H7 (cell line): Measurements from ENCODE around the gene ABCF2. TPM values are rescaled to one million over a fixed set of nuclear protein-coding genes. Genes with fewer than 3 reads are reported as not detected.

Experiments
- DNase-seq: peaks from one replicate; pipeline ENCODE4 v3.0.0; 2012
- H3K27me3 ChIP-seq: 2 replicates; pipeline ENCODE4 v1.6.0; 2011; ENCODE audit warnings: mild to moderate bottlenecking, low read length; ENCODE audit not compliant: control insufficient read depth, insufficient read depth
- H3K36me3 ChIP-seq: replicated peaks from 2 replicates; pipeline ENCODE4 v1.5.1; 2011; ENCODE audit warnings: low read length; ENCODE audit not compliant: control insufficient read depth, insufficient read depth
- H3K4me3 ChIP-seq: 2 replicates; pipeline ENCODE4 v1.5.1; 2011; ENCODE audit warnings: low read depth, mild to moderate bottlenecking, control low read depth, low read length, moderate library complexity; ENCODE audit not compliant: insufficient read depth
- total RNA-seq: library from RNA; depleted of rRNA; stranded (reverse); fragments of >200 nt; shearing (Covaris generic); gene quantifications from 2 replicates; pipeline ENCODE4 v1.2.3, GENCODE V29; 2014; rRNA removed

ABCF2 gene
- total RNA-seq, 1 experiment from 2014 or later = 47.3 TPM

- H3K36me3 ChIP-seq = no peaks in the 10 kb centered on the region
- no peak overlapping the region for H3K4me3 ChIP-seq
- DNase-seq = peak; percentile 38
- H3K27me3 ChIP-seq = peaks cover 15% of the 10 kb centered on the region
These were observed 51.8 kb downstream of the ABCF2 start for GRCh38 chr7:151175047-151175792.

DNA sequence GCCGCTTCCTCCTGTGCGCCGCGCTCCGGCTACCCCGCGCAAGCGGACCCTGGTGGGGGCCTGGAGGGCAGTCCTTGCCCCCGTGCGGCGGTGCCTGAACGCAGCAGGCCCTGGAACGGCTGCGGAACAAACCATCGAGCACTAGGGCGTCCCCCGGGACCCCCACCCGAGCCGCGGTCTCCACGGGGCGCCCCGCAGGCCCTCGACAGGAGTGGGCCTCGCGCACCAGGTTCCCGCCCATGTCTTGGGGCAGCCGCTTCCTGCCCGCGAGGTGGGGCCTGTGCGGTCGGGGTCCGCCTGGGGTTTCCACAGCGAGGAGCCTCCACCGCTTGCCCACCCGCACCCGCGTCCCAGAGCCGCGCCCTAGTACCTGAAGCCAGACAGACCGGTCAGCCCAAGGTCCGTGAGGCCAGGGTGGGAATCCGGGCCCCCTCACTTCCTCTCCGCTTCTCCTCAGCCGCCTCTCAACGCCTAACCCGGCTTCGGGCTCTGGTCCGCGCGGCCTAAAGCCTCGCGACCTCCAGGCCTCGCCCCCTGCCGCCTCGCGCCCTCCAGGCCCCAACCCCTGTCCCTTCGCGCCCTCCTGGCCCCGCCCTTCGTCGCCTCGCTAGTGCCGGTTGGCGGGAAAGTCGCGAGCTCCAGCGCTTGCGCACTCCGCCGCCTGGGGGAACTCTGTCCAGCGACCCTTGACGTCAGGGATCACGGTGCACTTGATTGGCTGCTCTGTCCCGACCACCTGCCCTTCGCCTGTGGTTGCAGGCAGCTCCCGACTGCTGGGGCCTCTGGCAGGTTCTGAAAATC, 52.6 kb downstream of the ABCF2 start:
- Histone ChIP-seq H3K4me3 (no peak overlapping the region), H3K27me3 (peaks cover 22% of the 10 kb centered on the region), H3K36me3 (no peaks in the 10 kb centered on the region)
- peak; percentile 85 for DNase-seq

GRCh38 chr7:151173386-151174245, 53.4 kb downstream of the ABCF2 start:
- peaks cover 31% of the 10 kb centered on the region for H3K27me3 ChIP-seq
- H3K4me3 ChIP-seq = no peak overlapping the region
- peak; percentile 49 for DNase-seq
- no peaks in the 10 kb centered on the region for H3K36me3 ChIP-seq

DNA sequence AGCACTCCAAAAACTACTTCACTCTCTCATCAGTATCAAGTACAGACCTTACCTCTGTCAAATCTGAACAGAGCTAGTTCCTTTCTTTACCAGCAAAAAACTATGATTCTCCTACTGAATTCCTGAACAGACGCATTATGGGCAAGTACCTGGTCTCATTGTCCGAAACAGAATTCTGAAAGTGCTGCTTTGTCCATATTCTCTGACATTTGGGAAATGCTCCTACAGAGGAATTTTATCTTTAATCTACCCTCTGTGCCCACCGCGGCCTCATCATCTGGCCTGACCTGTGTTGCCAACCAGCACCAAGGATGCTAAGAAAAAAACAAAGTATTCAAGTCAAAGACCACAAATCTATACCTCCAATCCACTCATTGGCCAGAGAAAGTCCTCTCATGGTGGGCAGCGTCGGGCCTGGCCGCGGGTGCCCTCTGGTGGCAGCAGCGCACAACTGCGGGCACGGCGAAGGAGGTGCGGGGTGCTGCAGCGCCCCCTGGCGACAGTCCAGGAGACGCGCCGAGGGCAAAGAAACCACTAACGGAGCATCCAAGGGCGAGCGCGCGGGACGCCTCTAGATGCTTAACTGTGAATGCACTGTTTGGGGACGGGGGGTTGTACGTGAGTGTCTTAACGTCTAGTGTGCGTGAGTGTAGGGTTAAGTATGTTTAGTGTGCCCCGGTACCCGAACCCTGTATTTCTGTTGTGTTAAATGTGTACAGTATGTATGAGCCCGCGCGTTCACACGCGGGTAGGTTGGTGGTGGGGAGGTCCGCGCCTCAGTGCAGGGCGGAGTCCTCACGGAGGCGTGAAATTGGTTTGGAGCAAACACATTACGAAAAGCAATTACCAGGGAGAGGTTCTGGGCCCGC, 54.5 kb downstream of the ABCF2 start:
- Histone ChIP-seq H3K27me3 (peaks cover 40% of the 10 kb centered on the region), H3K36me3 (no peaks in the 10 kb centered on the region), H3K4me3 (no peak overlapping the region)
- peak; percentile 95 for DNase-seq

DNA sequence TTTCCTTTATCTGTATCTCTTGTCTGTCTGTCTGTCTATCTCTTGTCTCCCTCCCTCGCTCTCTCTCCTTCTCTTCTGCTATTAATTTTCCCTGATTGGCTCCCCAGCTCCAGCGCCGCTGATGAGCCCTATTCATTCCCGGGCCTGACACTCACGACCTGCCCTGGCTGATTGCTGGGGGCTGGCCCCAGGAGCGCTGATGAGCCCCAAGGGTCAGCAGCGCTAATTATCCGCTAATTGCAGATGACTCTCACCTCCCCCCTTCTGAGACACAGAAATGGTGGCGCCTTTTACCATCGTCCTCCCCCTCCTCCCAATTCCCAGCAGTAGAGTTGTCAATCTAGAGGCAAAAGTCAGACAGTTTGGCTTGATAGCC, 58.2 kb downstream of the ABCF2 start:
- H3K27me3 ChIP-seq = peaks cover 73% of the 10 kb centered on the region
- DNase-seq = no peak
- H3K4me3 ChIP-seq = no peak overlapping the region
- H3K36me3 ChIP-seq = no peaks in the 10 kb centered on the region

- H3K27me3 ChIP-seq = peaks cover 75% of the 10 kb centered on the region
- DNase-seq = peak; percentile 96
- no peaks in the 10 kb centered on the region for H3K36me3 ChIP-seq
- H3K4me3 ChIP-seq = peak overlapping the region; percentile 48
These were observed 58.8 kb downstream of the ABCF2 start for GRCh38 chr7:151168003-151168786.

DNA sequence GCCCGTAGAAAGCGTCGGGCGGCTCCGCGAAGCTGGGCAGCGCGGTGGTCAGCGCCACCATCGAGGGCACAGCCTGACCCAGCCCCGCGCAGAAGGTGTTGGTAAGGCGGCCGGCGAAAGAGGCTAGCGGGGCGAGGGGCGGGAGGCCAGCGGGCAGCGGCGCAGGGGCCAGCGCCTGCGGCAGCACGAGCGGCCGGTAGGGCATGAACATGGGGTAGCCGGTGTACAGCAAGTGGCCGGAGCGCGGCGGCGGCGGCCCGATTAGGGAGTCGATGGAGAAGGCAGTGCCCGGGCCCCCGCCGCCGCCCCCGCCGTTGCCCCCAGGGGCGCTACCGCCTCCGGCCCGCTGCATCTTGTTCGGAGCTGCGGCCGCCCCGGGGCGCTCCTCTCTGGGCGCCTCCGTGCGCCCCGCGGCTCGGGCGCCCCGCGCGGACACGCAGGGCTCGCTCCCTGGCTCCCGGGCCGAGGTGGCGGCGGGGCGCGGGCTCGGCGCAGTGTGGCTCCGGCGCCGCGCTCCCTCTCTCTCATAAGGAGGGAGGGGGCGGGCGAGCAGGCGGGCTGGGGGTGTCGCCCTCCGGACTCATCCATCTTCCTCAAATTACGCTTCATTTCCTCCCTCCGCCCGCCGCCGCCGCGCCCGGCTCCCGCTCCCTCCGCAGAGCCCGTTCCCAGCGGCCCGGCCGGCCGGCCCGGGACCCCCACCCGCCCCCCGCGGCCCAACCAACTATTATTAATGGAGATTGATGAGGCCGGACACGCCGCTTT, 59.6 kb downstream of the ABCF2 start, which contains the start of gene GBX1:
Gene GBX1 (minus strand): TSS at position 498 of the 765 bp plus-strand sequence. CDS start 146 bp downstream, at position 352.
- DNase-seq = peak; percentile 93
- Histone ChIP-seq H3K4me3 (peak within 1 kb of the TSS; percentile 48), H3K36me3 (no peaks in the 10 kb centered on the region), H3K27me3 (peaks cover 74% of the 10 kb centered on the region)

DNA sequence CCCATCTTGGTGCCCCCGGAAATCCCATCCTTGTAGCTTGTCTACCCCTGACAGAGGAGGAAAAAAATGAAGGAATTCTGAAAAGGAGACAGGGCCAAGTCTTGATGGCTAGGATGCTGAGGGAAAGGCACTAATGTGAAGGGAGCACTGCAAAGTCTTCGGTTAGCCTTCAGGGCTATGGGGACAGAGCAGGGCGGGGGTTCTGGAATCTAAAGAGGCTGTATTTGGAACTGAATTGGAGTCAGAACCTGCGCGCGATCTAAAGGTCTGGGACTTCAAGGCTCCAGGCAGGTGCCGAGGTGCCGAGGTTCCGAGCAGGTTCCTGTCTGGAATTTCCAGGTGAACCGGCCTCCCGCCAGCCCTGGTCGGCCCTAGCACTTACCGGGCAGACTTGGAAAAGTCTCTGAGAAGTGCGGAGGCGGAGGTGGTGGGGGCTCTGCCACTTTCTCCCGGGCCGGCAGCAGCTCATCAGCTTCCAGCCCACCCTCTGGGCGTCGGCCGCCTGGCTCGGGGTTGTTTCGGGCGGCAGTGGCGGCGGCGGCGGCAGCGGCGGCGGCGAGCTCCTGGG, 60.3 kb downstream of the ABCF2 start:
- Histone ChIP-seq H3K36me3 (no peaks in the 10 kb centered on the region), H3K27me3 (peaks cover 71% of the 10 kb centered on the region), H3K4me3 (peak overlapping the region; percentile 48)
- DNase-seq = peak; percentile 83

Other genes with a start within 250 kb of the ABCF2 start
- 9.3 and 9.5 TPM in 2 replicates for gene KCNH2, start 248.9 kb downstream of the ABCF2 start, total RNA-seq
- 15.5 and 16.5 TPM in 2 replicates for gene NOS3, start 236.2 kb downstream of the ABCF2 start, total RNA-seq
- 1.7 TPM in 2 replicates for gene ATG9B, start 202.7 kb downstream of the ABCF2 start, total RNA-seq
- 26.7 and 29.7 TPM in 2 replicates for gene ABCB8, start 198.8 kb downstream of the ABCF2 start, total RNA-seq
- gene ASIC3, start 178.7 kb downstream of the ABCF2 start, total RNA-seq = 1.4 and 1.6 TPM in 2 replicates
- gene CDK5, start 169.3 kb downstream of the ABCF2 start, total RNA-seq = 24.3 and 36.9 TPM in 2 replicates
- gene SLC4A2, start 167.6 kb downstream of the ABCF2 start, total RNA-seq = 85.7 and 105 TPM in 2 replicates
- 58.4 and 86.3 TPM in 2 replicates for gene FASTK, start 146.4 kb downstream of the ABCF2 start, total RNA-seq
- gene TMUB1, start 143.7 kb downstream of the ABCF2 start, total RNA-seq = 67.4 and 73.4 TPM in 2 replicates
- 63.3 and 76.0 TPM in 2 replicates for gene AGAP3, start 140.7 kb downstream of the ABCF2 start, total RNA-seq
- 0.62 TPM in 1 of 2 replicates, not detected in the other for gene GBX1, start 59.5 kb downstream of the ABCF2 start, total RNA-seq
- gene ASB10, start 40.0 kb downstream of the ABCF2 start, total RNA-seq = not detected in 2 replicates
- gene H2BK1, start 16.7 kb downstream of the ABCF2 start, total RNA-seq = 0.74 TPM in 1 of 2 replicates, not detected in the other
- gene CHPF2, start 5.3 kb upstream of the ABCF2 start, total RNA-seq = 24.7 and 25.0 TPM in 2 replicates
- 7.2 and 23.6 TPM in 2 replicates for gene SMARCD3, start 21.5 kb upstream of the ABCF2 start, total RNA-seq
- gene NUB1, start 114.6 kb upstream of the ABCF2 start, total RNA-seq = 22.7 and 35.3 TPM in 2 replicates
- gene WDR86, start 182.8 kb upstream of the ABCF2 start, total RNA-seq = 40.6 and 40.8 TPM in 2 replicates
- 1.2 and 2.2 TPM in 2 replicates for gene CRYGN, start 212.9 kb upstream of the ABCF2 start, total RNA-seq